Activated naive CD4-positive, alpha-beta T cell (primary cell): Measurements from ENCODE around the gene LYPD4.
"Not testable (repeated sequence)": the region's sequence is repeated elsewhere in the genome, so short reads cannot be mapped to it uniquely, and the experiment has no call there.

Experiments used
- DNase-seq, 4 experiments: peaks; one replicate each; lab custom pipeline; 2025; lab: John Stamatoyannopoulos, UW

Gene LYPD4

DNA sequence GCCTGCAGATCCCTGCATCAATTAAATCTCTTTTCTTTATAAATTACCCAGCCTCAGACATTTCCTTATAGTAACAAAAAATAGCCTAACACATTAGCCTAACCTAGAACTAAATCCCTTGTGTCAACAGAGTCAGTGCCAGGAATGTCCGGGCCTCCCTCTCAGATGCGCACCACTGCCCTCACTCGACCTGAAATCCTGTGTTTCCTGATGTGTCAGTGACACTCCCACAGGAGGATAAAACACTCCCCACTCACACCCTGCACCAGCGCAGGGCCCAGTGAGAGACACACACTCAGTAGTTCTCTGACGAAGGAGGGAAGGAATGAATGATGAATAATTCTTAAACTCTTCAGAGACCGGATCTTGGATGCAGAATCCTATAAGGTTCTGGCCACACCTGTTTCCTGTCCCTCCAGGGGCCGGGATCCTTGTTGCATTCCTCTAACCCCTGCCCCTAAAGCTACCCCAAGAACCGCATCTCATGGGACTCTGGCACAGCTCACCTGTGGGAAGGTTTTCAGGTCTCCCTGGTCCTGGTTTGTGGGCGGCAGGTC is 45.0 kb downstream of the LYPD4 start:
- DNase-seq = no peak

DNA sequence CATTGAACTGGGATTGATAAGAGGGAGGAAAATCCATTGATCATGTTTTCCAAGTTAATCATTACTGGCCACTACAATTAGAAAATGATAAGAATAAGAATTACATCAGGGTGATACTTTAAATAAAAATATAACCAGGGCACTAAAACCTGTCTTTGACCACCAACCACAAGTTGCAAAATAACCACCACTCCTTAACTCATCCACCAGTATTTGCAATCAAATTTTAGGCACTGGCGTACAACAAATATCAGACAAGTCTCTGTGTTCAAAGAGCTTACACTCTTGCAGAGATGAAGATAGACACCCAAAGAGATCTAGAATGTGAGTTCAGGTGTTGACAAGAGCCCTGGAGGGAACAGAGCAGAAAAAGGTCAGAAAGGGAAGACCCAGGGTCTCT is 47.6 kb downstream of the LYPD4 start:
- no peak for DNase-seq

DNA sequence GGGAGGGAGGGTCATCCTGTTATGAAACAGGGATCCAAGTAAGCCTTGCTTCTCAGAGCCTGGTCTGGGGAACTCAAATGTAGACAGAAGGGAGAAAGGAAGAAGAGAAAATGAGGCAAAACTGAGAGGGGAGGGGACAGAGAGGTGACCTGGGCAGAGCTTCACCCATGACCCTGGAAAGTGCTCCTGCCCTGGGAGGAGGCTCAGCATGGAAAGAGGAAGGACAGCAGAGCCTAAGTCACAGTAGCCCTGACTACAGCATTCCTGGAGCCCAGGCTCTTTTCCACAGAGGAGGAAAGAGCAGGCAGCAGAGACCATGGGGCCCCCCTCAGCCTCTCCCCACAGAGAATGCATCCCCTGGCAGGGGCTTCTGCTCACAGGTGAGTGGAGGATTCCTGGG is 48.1 kb downstream of the LYPD4 start, which contains the start of gene CEACAM3:
Gene CEACAM3 (plus strand): TSS at position 226 of the 400 bp plus-strand sequence. CDS start 91 bp downstream, at position 317.
- DNase-seq = no peak

DNA sequence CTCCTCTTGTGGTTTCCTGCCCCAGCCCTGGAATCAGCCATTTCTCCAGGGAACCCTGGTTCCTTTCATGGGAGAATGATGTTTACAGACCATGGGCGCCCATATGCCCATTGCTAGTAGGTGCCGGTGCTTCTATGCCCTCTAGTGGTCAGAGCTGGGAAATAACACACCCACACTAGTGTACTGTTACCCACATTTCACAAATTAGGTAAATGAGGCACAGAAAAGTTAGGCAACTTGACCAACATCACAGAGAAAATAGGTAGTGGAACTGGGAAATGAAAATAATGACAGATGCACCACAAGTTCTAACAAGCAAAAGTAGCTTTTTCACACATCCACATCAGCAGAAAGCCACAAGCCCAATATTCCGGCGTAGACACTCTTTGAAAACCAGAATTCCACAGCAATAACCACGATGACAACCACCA is 49.4 kb downstream of the LYPD4 start:
- peak in 2 of 4 experiments; percentile 31 to 32 for DNase-seq

DNA sequence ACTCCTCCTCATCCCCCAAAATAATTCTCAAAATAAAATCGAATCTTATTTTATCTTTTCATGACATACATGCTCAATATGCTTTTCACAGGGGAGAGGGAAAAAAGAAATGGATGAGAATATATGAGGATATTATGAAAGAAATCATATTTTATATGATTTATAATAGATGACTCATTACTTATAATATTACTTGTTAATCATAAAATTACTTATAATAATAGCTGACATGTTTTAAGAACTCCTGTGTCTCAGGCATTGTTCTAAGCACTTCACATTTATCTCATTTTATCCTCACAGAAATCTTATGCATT is 51.1 kb downstream of the LYPD4 start:
- no peak for DNase-seq

DNA sequence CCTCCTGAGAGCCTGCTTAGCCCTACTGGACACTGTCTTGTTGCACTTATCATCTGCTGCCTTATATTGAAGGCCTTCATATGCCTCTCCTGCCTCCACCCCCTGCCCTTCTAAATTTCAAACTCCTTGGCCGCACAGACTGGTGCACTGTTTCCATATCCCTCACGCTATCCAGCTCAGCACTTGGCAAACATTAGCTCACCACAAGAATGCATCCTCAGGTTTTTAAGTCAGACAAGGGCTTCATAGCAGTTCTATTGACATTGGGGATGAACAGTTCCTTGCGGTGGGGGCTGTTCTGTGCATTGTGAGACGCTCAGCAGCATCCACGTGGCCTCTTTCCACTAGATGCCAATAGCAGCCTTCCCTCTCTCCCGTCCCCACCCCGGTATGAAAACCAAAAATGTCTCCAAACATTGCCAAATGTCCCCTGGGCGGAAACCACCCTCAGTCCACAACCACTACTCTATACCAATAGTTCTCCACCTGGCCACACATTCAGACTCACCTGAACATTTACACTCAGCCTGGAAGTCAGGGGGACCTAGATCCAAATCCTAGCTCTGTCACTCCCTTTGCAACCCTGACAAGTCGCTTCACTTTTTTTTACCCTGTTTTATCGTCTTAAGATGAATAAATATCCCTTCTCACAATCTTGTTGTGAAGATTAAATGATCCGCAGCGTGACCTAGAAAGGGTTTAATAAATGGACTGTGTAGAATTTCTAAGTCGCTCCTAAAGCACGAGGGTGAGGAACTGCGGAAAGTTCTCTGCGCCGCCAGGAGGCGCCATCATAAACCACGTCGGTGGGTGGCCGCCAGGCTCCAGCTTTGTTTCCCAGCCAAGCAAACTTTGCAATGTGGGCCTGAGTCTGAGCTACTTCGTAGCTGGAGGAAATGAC is 51.7 kb downstream of the LYPD4 start:
- DNase-seq = peak in 3 of 4 experiments; percentile 14 to 61 (median 33)

DNA sequence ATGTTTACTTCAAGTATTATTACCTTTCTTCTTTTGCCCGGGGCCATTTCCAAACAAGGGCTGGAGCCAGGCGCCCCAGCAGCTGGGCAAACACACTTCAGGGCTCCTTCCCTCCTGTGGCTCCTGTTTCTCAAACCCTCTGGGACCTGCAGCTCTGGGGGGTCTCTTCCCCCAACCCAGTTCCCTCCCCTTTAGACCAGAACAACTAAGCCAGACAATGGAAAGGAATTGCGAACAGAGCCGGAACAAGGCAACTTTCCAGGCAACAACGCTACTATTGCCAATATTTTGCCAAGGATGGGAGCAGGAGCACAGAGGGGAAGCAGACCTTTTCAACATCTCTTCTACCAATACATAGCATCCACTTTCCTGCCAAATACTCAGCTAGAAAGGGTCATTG is 55.4 kb downstream of the LYPD4 start:
- not testable (repeated sequence) for DNase-seq

DNA sequence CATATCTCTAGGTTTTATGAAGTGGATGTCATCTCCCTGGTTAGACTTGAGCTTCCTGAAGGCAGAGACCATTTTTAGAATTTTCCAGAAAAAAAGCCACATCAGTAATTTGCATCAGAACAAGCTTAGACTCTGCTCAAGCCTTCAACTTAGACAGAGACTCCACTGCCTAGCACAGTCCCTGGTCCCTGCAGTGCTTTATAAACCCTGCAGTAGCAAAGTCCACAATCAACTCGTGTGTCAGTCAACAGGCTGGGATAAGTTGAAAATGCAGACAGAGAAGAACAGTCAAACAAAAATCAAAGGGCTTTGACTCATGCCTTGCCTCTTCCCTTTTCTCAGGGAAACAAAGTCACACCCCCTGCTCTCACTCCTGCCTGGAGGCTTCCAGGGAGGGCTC is 56.0 kb downstream of the LYPD4 start:
- DNase-seq = not testable (repeated sequence)
